Stimulated activated CD4-positive, alpha-beta T cell treated with anti-CD3 and anti-CD28 coated beads, Interleukin-4, amount 100 ng/mL, for 48 hours (primary cell): ENCODE measurements around the gene AATK.
A peak's percentile ranks its signal among the peaks of the same experiment; 100 is the strongest.

Source experiments
- DNase-seq, 2 donors: peaks; one replicate each; pipeline ENCODE4 v3.0.0-alpha.2; 2020; ENCODE audit warnings: low read depth in 2 of 2

AATK gene

GRCh38 chr17:81114351-81115093, 51.5 kb downstream of the AATK start:
- no peak for DNase-seq

- DNase-seq = no peak
Observed at GRCh38 chr17:81113158-81113724, 52.8 kb downstream of the AATK start.

GRCh38 chr17:81112450-81112849, 53.6 kb downstream of the AATK start:
- no peak for DNase-seq

- DNase-seq = no peak
Observed at GRCh38 chr17:81111066-81111465, 55.0 kb downstream of the AATK start.

- no peak for DNase-seq
Observed at GRCh38 chr17:81110488-81111040, 55.5 kb downstream of the AATK start.

- DNase-seq = no peak
Observed at GRCh38 chr17:81109957-81110356, 56.1 kb downstream of the AATK start.

GRCh38 chr17:81108220-81108619, 57.8 kb downstream of the AATK start:
- DNase-seq = no peak

- no peak for DNase-seq
Observed at GRCh38 chr17:81106716-81107115, 59.3 kb downstream of the AATK start.

GRCh38 chr17:81103379-81103778, 62.6 kb downstream of the AATK start:
- DNase-seq = no peak

- DNase-seq = no peak
Observed at GRCh38 chr17:81102869-81103268, 63.2 kb downstream of the AATK start.

- DNase-seq = no peak
Observed at GRCh38 chr17:81102352-81102751, 63.7 kb downstream of the AATK start.

- DNase-seq = peak; percentile 84 to 85
Observed at GRCh38 chr17:81101614-81102306, 64.3 kb downstream of the AATK start.

GRCh38 chr17:81100668-81101067, 65.4 kb downstream of the AATK start:
- no peak for DNase-seq

GRCh38 chr17:81099888-81100287, 66.1 kb downstream of the AATK start:
- DNase-seq = no peak

- DNase-seq = no peak
Observed at GRCh38 chr17:81097943-81098308, 68.1 kb downstream of the AATK start.

GRCh38 chr17:81097134-81097942, 68.7 kb downstream of the AATK start:
- DNase-seq = peak; percentile 15 to 32

- no peak for DNase-seq
Observed at GRCh38 chr17:81096741-81097133, 69.3 kb downstream of the AATK start.

GRCh38 chr17:81095383-81095762, 70.6 kb downstream of the AATK start:
- no peak for DNase-seq

- peak; percentile 75 to 87 for DNase-seq
Observed at GRCh38 chr17:81094509-81095382, 71.3 kb downstream of the AATK start.

GRCh38 chr17:81093619-81094508, 72.2 kb downstream of the AATK start:
- DNase-seq = no peak
